OCI-LY1 (cell line): ENCODE measurements around the gene BTBD7.
A peak's percentile ranks its signal among the peaks of the same experiment; 100 is the strongest.

Experiments used
- H2AFZ ChIP-seq: fragments of 200-600 bp; sonication (generic), shearing (Covaris generic); 2 replicates; pipeline ENCODE4 v1.6.0; 2014; ENCODE audit warnings: antibody characterized with exemption, mild to moderate bottlenecking, low read length
- H3F3A ChIP-seq: fragments of 200-600 bp; sonication (generic), shearing (Covaris generic); 2 replicates; pipeline ENCODE4 v1.6.0; 2014; ENCODE audit warnings: mild to moderate bottlenecking, antibody characterized with exemption, low read length, moderate library complexity; ENCODE audit not compliant: insufficient read depth
- H3K27ac ChIP-seq: fragments of 200-600 bp; sonication (generic); 2 replicates; pipeline ENCODE4 v1.5.1; 2014; ENCODE audit warnings: low read length, mixed run types, mild to moderate bottlenecking, low read depth; ENCODE audit not compliant: poor library complexity, severe bottlenecking
- H3K27me3 ChIP-seq: fragments of 200-600 bp; sonication (generic); 2 replicates; pipeline ENCODE4 v1.6.0; 2014; ENCODE audit warnings: antibody characterized with exemption, mild to moderate bottlenecking, low read length, moderate library complexity; ENCODE audit not compliant: insufficient read depth
- H3K36me3 ChIP-seq: fragments of 200-600 bp; sonication (generic); 2 replicates; pipeline ENCODE4 v1.6.1; 2014; ENCODE audit warnings: mild to moderate bottlenecking, antibody characterized with exemption, low read length, moderate library complexity, mixed read lengths; ENCODE audit not compliant: insufficient read depth
- H3K4me1 ChIP-seq: fragments of 200-600 bp; sonication (generic); 2 replicates; pipeline ENCODE4 v1.5.1; 2014; ENCODE audit warnings: mild to moderate bottlenecking, low read length, moderate library complexity; ENCODE audit not compliant: insufficient read depth, severe bottlenecking
- H3K4me2 ChIP-seq: fragments of 200-600 bp; sonication (generic), shearing (Covaris generic); 2 replicates; pipeline ENCODE4 v1.6.1; 2014; ENCODE audit warnings: low read length
- H3K4me3 ChIP-seq: fragments of 200-600 bp; sonication (generic); 2 replicates; pipeline ENCODE4 v1.5.1; 2014; ENCODE audit warnings: low read length, low read depth, mild to moderate bottlenecking, mixed read lengths; ENCODE audit not compliant: poor library complexity, severe bottlenecking
- H3K79me2 ChIP-seq: fragments of 200-600 bp; shearing (Covaris generic); 2 replicates; pipeline ENCODE4 v1.6.1; 2016; ENCODE audit warnings: mixed run types, low read length, mixed read lengths; ENCODE audit not compliant: insufficient read depth
- H3K9ac ChIP-seq: fragments of 200-600 bp; sonication (generic), shearing (Covaris generic); 2 replicates; pipeline ENCODE4 v1.6.1; 2014; ENCODE audit warnings: mild to moderate bottlenecking, low read length, mixed read lengths
- H3K9me2 ChIP-seq: fragments of 200-600 bp; sonication (generic), shearing (Covaris generic); 2 replicates; pipeline ENCODE4 v1.6.1; 2014; ENCODE audit warnings: low read depth, mild to moderate bottlenecking, low read length, mixed read lengths
- H3K9me3 ChIP-seq: fragments of 200-600 bp; shearing (Covaris generic); 2 replicates; pipeline ENCODE4 v1.6.1; 2014; ENCODE audit warnings: low read length, mixed read lengths
- H4K20me1 ChIP-seq: fragments of 200-600 bp; sonication (generic), shearing (Covaris generic); 2 replicates; pipeline ENCODE4 v1.6.0; 2016; ENCODE audit warnings: mild to moderate bottlenecking, low read length; ENCODE audit not compliant: insufficient read depth
- EZH2 ChIP-seq: fragments of 200-600 bp; sonication (generic), shearing (Covaris generic); IDR thresholded peaks from 2 replicates; pipeline ENCODE4 v1.8.0; 2017; ENCODE audit warnings: borderline replicate concordance, mixed run types, mild to moderate bottlenecking, antibody characterized with exemption, low read length, moderate library complexity, mixed read lengths
- TF ChIP-seq, protein P1 (sequence below): fragments of 200-600 bp; sonication (generic), shearing (Covaris generic); IDR thresholded peaks from 2 replicates; pipeline ENCODE4 v1.5.1; 2017; ENCODE audit warnings: mild to moderate bottlenecking, antibody characterized with exemption, low read length, moderate library complexity, mixed read lengths

Gene BTBD7

DNA sequence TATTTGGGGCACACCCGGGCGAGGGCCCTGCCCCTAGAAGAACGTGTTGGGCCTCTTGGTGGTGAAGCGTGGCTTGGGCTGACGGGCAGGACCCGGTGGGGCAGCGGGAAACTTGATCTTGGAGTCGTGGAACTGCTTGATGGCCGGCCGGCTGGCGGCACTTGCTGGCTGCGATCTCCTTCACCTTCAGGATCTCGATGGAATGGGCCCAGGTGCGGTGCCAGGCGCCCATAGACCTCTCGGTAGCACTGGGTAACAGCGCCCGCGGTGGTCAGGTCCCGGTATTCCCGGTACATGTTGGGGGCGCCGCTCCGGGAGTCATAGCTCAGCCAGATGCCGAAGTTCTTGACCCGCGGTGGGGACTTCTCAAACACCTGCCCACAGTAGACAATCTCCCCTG lies 109.3 kb downstream of the BTBD7 start:
- peaks cover 78% of the 10 kb centered on the region for H3K36me3 ChIP-seq

DNA sequence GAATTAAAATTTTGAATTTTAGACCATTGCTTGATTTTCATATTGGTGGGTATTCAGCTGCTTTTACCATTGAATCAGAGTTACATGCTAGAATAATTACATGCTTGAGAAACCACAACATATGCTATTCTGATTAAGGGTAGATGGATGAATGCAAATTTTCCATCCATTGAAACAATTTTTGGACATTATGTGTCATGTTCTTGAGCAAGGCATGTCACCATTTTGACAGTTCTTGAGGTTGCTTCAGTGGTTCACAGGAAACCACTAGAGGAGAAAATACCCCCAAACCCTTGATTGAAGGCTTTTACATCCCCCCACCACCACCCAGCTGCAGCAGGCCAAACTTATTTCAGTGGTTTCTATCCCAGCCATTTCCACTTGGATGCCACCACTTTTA lies 112.3 kb downstream of the BTBD7 start:
- H3K4me1 ChIP-seq, result no peaks in the 10 kb centered on the region
- H2AFZ ChIP-seq, result no peak overlapping the region

More for the DNA sequence above, 109.3 kb downstream of the BTBD7 start:
- Histone ChIP-seq H3K27ac (no peak overlapping the region), H3K4me3 (no peak overlapping the region), H2AFZ (no peak overlapping the region), H3K9me3 (no peaks in the 10 kb centered on the region), H3K9ac (no peak overlapping the region), H3K9me2 (no peaks in the 10 kb centered on the region), H4K20me1 (no peaks in the 10 kb centered on the region), H3F3A (no peaks in the 10 kb centered on the region), H3K79me2 (no peaks in the 10 kb centered on the region), H3K4me1 (no peaks in the 10 kb centered on the region), H3K27me3 (no peaks in the 10 kb centered on the region), H3K4me2 (no peak overlapping the region)
- TF ChIP-seq EZH2, result no peak
- TF ChIP-seq, protein P1, sequence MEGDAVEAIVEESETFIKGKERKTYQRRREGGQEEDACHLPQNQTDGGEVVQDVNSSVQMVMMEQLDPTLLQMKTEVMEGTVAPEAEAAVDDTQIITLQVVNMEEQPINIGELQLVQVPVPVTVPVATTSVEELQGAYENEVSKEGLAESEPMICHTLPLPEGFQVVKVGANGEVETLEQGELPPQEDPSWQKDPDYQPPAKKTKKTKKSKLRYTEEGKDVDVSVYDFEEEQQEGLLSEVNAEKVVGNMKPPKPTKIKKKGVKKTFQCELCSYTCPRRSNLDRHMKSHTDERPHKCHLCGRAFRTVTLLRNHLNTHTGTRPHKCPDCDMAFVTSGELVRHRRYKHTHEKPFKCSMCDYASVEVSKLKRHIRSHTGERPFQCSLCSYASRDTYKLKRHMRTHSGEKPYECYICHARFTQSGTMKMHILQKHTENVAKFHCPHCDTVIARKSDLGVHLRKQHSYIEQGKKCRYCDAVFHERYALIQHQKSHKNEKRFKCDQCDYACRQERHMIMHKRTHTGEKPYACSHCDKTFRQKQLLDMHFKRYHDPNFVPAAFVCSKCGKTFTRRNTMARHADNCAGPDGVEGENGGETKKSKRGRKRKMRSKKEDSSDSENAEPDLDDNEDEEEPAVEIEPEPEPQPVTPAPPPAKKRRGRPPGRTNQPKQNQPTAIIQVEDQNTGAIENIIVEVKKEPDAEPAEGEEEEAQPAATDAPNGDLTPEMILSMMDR, result no peak

DNA sequence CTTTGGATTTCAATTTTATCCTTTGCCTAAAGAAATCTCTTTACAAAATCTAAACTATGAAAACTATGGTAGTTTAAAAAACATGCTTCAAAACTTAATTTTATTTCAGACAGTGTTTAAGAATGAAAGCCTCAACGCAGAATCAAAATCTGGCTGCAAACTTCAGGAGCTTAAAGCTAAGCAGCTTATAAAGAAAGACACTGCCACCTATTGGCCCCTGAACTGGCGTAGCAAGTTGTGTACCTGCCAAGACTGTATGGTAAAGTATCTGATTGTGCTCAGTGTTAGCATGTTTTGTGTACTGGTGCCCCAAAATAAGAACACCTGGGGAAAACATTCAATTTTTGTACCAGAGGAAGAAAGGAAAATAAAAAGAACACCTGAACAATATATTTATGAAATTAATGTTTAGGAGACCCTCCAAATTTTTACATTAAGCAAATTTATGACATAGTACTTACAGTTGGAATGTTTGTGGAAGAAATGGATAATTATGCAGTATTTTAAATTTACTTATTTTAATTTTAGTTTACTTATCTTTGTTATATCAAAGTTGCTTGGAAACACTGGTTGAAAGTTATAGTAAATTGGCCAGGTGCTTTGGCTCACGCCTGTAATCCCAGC lies 113.6 kb downstream of the BTBD7 start:
- Histone ChIP-seq H3K4me1 (no peaks in the 10 kb centered on the region), H3K4me2 (no peak overlapping the region), H3K27ac (no peak overlapping the region), H3K79me2 (no peaks in the 10 kb centered on the region), H2AFZ (no peak overlapping the region), H3F3A (no peaks in the 10 kb centered on the region), H3K9me2 (no peaks in the 10 kb centered on the region), H4K20me1 (no peaks in the 10 kb centered on the region), H3K4me3 (no peak overlapping the region), H3K36me3 (peaks cover 78% of the 10 kb centered on the region), H3K27me3 (no peaks in the 10 kb centered on the region), H3K9me3 (no peaks in the 10 kb centered on the region), H3K9ac (no peak overlapping the region)
- no peak for TF ChIP-seq EZH2
- TF ChIP-seq, protein P1, result peak; percentile 78

More for the DNA sequence above, 112.3 kb downstream of the BTBD7 start:
- Histone ChIP-seq H3F3A (no peaks in the 10 kb centered on the region), H3K27me3 (no peaks in the 10 kb centered on the region), H3K9me2 (no peaks in the 10 kb centered on the region), H3K36me3 (peaks cover 76% of the 10 kb centered on the region), H3K79me2 (no peaks in the 10 kb centered on the region), H3K9me3 (no peaks in the 10 kb centered on the region), H4K20me1 (no peaks in the 10 kb centered on the region), H3K9ac (no peak overlapping the region), H3K27ac (no peak overlapping the region), H3K4me3 (no peak overlapping the region), H3K4me2 (no peak overlapping the region)
- no peak for TF ChIP-seq EZH2
- TF ChIP-seq, protein P1, result no peak
